GM21723 (cell line): ENCODE data around the gene ETV3L.

Source experiments
- ATAC-seq: cut with Tn5 transposase; IDR thresholded peaks from one replicate; pipeline ENCODE4 v1.9.1; 2021; ENCODE audit warnings: mild to moderate bottlenecking, moderate library complexity; ENCODE audit not compliant: unreplicated experiment

ETV3L gene

DNA sequence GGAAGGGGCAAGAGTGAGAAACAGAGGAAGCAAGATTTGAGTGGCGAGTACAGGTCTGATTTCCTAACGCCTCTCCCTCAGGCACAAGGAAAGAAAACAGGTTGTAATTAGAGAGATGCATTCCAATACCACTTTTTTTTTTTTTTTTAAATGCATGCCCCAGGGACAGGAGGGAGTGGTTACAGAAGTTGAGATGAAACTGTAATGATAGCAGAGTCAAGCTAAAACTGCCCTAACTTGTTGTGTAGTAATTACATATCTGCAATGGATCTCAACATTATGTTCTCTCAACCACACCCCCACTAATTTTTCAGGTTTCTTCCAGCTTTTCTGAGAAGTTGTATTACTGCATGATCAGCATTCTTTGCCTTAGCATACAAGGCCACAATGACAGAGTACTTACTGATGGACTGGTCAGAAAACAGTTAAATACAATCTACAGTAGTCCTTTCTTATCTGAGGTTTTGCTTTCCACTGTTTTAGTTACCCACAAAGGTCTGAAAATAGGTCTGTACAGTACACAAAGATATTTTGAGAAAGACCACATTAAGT lies 33.1 kb upstream of the ETV3L start:
- no peak for ATAC-seq

DNA sequence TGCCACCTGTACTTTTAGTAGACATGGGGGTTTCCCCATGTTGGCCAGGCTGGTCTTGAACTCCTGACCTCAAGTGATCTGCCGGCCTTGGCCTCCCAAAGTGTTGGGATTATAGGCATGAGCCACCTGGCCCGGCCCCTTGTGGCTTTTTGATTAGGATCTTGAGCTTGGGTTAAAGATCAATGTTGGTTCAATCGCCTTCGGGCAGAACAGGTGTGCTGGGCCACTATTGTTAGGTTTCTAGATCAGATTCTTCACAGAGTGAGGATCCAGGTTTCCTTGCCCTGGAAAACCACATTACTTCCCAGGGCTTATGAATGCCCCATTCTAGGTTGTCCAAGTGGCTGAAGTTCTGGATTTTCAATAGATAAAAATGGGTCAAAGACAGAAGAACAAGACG lies 32.5 kb upstream of the ETV3L start:
- ATAC-seq = no peak

DNA sequence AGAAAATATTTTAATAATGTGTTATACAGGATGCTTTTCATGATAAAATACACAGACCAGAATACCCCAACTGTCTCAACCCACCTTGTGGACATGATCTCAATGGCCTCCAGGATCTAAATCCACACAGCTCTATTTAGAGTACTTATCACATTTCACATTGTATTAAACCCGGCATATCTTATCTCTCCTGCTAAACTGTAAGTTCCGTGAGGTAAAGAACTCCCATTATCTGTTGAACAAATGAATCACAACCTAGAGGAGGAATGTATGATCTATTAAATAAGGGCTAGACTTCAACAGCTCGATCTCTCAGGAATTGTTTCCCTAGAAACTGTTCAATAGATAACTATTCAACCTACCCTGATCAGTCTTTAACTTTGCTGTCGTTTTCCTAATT lies 31.7 kb upstream of the ETV3L start:
- no peak for ATAC-seq

DNA sequence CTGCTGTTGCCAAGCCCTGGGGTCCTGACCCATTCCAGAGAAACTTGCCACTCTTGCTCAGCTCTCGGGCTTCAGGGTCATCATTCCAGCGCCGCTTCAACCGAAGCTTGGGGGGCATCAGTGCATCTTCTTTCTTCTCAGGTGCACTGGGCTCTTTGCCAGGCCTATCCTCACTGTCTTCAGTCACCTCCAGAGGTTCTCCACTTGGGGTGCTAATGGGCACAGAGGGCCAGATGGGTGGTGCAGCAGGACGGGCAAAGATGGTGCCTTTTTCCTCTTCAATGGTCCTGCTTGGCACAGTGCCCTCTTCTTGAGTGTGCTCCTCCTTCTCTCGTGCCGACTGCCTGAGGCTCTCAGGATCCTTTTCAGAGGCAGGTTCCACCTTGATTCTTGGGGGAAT lies 25.2 kb upstream of the ETV3L start:
- no peak for ATAC-seq

DNA sequence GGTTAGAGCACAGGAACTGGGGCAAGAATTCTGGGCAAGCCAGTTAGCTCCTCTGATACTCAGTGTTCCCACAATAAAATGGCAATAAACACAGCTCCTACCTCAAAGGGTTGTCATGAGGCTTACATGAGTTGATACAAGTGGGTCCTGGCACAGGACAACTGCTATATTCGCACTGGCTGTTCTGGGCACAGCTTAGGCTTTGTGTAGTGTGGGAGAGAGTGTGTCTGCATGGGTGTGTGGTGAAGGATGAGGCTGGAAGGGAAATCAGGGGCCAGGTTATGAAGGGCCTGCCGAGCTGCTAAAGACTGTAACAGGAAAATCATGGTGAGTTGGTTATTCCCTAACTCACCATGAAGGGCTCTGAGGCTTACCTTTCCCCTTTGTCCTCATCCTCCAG lies 19.8 kb upstream of the ETV3L start:
- ATAC-seq = no peak

DNA sequence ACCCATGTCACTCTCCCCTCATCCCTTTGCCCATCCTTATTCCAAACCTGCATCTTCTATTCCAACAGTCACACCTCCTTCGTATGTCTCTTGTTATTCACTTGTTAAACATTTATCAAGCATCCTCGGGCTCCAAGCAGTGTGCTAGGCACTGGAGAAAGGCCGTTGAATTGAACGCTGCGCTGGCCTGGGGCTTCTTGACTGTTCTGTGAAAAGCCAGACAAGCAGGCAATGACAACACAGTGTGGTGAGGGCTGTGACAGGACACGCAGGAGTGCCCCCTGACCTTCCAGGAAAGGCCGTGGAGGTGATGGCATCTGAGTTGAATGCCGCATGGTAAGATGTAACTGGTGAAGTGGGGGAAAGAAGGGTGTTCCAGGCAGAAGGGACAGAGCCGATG lies 19.4 kb upstream of the ETV3L start:
- no peak for ATAC-seq

DNA sequence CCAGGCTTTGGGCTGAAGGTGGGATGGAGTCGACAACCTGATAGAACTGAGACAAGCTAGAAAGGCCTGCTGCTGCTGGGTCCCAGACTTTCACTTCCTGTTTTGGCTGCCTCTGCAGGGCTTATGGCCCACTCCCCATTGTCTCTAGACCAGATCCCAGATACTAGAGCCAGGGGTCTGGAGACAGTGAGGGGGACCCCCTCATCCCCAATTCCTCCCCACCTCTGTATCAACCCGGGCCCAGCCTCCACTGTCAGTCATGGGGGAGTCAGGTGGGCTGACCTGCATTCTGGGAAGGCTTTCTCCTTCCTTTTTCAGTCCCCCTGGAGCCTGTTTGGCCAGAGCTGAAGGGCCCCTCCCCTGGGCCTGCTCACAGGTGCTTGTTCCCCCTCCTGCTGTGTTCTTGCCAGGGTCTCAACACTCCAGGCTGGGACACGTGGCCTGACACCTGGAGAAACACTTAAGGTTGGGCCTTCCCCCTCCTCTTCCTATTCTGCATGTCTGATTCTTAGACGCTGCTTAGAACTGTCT lies 18.0 kb upstream of the ETV3L start:
- ATAC-seq = peak; percentile 65

DNA sequence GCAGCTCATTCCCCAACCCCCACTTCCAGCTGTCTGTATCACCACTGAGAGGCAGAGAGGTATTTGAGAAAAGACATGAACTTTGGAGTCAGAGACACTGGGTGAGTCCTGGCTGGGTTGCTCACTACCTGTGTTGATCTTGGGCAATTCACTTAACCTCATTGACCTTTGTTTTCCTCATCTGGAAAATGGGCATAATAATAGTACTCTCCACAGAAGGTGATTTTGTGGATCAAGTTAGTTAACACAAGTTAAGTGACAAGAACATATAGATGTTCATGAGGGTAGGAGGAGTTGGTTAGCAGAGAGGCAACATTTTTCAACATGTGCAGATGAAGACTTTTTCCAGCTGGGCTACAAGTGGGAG lies 17.1 kb upstream of the ETV3L start:
- ATAC-seq = no peak

DNA sequence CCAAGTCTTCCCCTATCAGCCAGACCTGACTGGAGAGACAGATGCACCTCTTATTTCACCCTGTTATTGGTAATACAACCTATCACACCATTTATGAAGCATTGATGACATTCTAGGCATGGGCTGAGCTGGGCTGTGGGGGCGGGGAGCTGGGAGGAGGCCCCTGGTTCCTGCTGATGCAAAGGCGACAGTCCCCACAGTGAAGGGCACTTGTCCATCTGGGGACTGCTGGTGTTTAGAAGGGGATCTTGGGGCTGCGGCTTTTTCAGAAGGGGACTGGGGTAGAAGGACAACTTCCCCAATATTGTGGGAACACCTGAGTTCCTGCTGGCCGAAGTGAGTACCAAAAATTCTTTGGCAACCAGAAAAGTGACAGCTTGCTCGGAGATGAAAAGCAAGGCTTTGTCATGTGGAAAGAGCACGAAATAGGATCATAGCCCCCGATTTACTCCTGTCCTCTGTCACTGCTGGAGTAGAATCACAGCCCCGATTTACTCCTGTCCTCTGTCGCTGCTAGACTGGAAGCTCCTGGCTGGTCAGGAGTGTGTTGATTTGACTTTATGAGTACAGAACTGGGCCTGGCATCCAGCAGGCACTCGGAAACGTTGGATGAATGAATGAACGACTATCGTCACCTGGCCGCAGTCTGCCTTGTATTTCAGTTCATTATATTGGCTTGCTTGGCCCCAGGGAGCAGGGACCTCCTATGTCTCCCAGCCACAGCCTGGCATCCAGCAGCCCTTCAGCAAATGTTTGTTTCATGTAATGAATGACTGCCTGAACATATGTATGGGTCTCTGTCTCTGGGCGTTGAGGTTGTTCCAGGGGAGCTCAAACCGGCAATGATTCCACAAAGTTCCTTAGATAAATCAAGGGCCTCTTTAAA lies 16.5 kb upstream of the ETV3L start:
- ATAC-seq = no peak

DNA sequence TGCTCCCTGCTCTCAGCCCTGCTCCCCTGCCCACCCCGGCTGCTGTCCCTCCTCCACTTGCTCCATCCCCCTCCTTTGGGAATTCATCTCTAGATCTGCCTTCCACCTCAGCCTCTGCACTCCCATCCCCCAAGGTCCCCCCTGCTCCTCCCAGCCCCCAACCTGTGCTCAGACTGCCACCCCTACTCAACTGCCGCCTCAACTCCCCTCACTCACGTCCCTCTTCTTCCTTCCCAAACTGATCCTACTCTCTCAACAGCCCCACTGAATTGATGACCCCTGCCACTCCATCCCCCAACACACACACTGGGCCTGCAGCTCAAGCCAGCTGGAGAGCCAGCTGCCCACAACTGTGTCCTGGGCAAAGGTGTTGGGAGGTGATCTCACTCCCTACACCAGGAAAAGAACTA lies 15.8 kb upstream of the ETV3L start:
- no peak for ATAC-seq

DNA sequence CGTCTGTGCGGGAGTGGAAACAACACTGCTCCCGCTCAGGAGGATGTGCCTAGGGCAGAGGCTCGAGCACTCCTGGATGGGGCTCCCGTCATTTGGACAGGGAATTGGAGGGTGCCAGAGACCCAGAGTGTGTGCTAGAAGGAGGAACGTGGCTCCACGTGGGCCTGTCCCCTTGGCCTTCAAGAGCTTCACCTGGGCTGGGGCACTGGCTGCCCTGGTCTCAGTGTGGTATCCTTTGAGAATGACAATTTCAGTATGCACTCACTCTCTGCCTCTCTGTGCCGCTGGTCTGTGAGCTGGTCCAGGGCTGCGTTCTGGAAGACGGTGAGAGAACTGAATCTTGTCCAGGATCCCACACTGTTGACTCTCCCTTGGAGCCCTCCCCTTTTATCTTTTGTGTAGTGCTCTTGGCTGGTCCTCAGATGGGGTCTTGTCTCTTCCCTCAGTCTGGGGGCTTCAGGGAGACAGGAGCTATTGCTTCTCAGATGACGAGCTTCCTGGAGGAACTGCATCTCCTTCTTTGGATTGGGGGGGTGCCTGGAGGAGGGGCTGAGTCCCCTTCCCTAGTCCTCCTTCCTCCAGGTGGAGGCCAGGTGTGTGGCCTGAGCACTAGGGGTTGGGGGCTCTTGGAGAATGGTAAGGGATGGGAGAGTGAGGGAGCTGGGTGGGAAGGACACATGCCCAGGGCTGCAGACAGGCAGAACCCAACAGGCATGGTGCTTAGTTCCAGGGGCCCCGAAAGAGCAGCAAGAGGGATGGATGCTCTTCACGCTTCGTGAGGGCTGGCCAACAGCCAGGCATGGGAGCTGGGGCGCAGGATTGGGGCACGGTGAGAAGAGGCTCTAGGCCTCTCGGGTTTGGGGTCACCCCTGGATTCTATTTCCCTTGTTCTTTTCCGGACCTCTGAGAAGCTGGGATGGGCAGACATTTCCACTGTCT lies 14.8 kb upstream of the ETV3L start:
- ATAC-seq = no peak

DNA sequence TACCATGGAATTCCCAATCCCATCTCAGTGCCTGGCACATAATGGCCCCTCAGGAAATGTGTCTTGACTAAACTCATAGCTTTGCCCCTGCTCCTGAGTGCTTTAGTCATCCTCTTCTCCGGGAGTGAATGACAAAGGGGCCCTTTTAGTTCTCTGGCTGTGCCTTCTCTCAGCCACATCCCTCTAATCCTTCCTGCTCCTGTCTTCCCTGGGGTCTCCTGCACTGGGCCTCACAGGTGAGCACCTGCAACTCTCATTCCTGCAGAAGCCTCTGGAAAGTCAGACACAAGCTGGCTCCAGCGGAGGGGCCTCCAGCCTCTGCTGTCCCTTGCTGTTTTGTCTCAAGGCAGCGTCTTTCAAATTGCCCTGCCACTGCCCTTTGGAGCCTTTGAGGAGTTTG lies 14.0 kb upstream of the ETV3L start:
- ATAC-seq = no peak

DNA sequence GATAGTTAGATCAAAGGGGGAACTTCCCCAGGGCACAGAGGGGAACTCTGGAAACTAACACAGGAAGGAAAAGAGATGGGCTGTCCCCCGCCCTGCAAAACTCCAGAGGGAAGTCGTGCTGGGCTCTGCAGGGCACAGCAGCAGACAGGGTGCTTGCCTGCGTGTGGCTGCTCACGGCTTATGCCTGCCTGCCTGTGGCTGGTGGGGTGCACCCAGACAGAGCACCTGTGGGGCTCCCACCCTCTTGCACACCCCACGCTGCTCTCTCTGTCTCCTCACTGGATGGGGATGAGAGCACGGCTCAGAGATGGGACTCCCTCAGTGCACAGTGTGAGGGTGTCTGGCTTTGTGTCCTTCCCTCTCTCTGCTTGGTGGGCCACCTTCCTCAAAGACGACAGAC lies 13.5 kb upstream of the ETV3L start:
- no peak for ATAC-seq

DNA sequence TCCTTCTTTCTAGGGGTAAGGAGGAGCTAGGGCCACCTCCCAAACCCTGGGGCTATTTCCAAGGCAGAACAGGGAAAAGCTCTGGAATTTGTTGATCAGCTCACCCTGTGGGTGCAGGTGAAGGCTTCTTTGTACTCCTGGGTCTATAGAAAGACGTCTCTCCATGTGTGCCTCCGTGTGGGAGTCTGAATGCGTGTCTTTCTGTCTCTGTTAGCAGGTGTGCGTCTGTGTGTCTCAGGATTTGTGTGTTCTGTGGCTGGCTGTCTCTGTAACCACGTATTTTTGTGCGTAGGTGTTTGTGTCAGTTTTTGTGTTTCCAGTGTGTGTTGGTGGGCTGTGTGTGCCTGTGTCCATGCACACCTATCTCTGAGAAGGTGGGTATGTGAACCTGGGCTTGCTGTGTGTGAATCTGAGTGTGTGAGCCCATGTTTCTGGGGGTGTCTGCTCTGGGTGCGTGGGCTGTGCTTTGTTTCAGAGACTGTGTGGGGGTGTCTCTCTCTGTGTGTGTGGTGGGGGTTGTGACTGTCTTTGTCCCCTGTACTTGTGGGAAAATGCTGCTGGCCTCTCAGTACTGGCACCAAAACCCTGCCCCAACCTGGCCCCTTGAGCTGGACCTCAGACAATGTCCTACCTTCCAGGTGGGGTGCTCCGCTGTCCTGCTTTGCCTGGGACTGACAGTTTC lies 12.7 kb upstream of the ETV3L start:
- ATAC-seq = no peak

DNA sequence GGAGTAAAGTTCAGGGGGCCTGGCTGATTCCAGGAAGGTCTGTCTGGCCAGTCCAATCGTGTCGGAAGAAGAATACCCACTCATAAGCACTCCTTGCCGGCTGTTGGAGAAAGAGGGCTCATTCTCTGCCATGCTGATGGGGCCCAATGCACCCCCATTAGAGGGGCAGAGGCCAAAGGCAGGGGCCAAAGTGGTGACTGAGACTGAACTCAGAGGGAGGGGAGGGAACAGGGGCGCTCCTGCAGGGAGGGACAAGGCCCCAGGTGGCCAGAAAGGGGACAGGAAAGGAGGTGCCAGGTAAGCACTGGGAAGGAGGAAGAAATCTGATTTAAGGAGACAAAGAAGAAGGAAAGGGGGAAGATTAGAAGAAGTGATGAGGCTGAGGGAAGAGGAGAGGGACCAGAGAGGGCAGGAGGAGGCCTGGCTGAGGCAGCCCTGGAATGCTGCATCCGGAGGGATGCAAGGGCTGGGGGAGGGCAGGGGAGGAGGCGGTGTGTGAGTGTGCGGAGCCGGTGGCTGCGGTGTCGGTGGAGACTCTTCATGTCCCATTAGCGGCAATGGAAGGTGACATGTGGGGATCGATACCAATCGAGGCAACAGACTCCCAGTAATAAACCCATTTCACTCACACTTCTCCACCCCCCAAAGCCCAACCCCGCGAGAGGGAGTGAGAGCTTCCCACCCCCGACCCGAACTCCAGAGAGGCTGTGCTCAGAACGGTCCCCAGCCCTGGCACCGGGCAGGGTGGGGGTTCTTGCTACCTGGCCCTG lies 12.0 kb upstream of the ETV3L start:
- ATAC-seq = no peak

DNA sequence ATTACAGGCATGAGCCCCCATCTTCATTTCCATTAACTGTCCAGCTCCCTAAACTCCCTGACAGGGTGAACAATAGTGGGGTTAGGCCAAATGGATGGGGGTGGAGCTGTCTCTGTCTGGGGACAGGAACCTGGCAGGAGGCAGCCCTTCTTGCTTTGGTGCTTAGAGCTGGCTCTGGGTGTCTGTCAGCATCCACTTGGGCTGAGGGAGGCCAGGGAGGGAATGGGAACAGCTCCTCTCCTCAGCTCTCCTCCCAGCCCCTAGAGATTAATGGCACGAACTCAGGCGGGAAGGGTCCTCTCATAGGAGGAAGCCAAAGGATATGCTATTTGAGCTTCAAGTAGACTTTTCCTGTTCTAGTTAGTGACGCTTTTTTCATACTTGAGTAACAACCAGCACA lies 11.1 kb upstream of the ETV3L start:
- no peak for ATAC-seq

DNA sequence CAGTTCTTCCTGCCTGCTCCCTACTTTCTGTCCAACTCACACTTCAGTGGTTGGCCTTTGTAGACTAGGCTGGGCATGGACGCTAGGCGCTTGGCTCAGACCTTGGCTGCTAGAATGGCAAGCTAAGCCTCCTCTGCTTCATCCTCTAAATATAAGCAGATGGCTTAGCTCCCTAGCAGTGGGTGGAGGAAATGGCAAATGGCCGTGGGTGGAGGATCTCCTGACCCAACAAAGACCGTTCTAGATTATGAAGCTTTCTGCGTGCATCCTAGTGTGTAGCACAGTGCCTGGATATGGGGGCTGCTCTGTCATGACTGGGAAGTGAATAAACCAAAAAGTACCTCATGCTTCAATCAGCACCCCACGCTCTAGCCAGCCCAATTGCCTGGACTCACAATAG lies 10.4 kb upstream of the ETV3L start:
- ATAC-seq = no peak

DNA sequence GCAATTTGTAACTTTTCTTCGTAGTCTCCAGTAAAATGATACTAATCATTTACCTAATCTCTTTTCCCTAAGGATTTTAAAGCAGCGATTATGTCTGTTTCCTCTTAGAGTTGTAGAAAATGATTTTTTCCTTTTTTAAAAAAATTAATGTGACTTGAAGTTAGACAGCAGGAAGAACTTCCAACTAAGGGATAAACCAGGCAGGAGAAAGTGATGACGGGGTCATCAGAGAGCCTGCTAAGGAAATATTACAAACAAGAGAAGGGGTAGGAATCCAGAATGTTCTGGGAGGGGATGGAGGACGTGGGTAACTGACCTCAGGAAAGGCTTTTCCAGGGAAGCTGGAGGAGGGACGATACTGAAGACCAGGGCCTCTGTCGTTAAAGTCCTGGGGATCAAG lies 8.8 kb upstream of the ETV3L start:
- ATAC-seq = no peak

DNA sequence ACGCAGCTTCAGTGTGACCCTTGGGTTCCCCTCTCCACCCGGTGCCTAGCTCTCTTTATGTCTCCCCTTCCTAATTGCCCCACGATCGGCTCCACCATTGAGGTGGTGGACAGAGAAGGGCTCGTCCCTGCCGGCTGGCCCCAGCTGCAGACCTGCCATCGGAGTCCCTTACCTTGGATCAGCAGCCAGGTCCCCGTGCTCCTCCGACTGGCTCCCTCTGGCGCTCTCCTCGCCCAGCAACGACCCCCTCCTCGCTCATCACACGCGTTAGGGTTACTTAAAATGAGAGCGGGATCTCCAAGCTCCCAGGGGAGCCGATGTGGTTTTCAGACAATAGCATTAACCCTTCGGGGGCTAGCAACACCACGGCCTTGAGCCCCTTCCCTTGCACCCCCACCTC lies 8.1 kb upstream of the ETV3L start:
- ATAC-seq = no peak

DNA sequence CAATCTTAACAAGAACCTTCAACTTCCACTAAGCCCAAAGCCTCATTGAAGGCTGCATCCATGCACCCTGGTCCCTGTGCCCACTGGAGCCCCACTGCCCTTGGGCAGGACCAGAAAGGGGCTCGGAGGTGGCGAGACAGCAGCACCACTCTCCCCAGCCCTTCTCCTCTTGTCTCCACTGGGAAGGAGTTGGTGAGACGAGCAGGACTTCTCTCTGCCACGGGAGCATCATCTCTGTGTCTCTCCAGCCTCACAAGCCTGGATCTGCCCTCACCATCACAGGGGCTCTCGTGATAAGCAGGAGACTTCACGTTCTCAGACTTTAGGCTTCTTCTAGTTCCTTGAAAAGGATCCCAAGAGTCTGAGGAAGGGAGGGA lies 7.2 kb upstream of the ETV3L start:
- no peak for ATAC-seq
